ENCODE measurements around the gene PAK2.
"Not testable (repeated sequence)": the region's sequence is repeated elsewhere in the genome, so short reads cannot be mapped to it uniquely, and the experiment has no call there.

The PAK2 gene

DNA sequence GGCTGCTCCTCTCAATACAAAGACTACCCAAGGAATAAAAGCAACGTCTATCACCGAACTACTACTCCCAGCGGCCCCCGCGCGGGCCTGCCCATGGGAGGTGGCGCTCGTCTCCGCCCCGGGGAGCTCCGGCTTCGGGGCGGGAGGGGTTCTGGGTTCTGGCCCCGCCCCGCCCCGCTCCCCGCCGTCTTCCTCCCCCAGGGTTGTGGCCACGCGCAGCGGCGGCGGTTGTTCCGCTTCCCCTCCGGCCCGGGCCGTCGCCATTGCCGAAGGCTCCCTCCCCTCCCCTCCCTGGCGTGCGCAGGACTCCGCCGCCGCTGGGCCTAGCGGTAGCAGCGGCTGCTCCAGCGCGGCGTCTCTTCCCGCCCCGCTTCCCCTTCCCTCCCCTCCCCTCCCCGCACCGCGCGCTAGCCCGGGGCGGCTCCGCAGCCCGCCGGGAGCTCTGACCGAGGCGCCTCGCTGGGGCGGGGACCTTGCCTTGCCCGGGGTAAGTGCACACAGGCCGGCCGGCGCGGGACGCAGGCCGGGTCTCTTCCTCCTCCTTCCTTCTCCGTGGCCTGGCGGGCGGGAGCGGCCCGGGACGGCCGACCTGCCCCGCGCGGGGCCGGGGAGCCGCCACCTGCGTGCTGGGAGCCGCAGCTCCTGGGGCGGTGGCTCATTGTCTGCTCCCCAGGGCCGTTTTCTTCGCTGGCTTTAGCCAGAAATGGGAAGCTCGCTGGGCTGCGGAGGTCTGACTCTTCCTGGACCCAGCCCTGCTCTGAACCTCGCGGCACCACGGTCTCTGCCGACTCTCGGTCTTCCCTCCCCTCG is at the start of gene PAK2:
TSS of gene PAK2 (plus strand) at position 187 of the 810 bp plus-strand sequence. CDS start 42,790 bp downstream, outside the sequence.
- peak; percentile 92 for DNase-seq

DNA sequence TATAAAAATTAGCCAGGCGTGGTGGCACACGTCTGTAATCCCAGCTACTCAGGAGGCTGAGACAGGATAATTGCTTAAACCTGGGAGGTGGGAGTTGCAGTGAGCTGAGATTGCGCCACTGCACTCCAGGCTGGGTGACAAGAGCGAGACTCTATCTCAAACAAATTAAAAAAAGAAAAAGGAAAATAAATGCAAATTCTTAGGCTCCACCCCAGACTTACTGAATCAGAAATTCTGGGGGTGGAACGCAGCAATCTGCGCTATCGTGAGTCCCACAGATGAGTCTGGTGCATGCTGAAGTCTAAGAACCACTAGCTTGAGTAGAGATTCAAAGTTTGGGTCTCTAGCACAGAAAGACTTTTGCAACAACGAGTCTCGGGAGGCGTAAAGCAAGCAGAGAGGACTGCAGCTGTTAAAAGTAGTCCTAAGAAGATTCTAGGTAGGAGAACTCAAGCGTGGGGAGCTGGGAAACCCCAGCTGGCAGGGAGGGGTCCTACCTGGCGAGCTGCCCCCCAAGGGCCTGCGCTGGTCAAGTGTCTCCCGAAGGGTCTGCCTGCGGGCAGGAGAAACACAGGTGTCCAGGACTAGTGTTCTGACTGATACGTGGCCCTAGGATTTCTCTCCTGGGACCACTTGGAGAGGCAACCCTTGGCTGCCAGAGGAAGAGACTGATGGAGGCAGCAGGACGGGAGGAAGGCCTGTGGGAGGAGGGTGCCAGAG is 49.6 kb upstream of the PAK2 start:
- no peak for DNase-seq

DNA sequence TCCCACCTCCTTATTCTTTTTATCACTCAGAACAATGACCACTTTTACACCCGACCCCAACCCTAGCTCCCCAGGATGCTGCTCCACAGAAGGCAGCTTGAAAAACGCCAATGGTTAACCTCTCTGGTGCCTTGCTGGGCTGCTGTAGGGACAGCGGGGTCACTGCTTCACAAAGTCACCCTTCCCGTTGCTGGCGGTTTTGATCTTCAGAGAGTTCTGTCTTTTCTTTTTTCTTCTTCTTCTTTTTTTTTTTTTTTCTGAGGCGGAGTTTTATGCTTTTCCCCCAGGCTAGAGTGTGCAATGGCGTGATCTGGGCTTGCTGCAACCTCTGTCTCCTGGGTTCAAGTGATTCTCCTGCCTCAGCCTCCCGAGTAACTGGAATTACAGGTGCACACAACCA is 48.3 kb upstream of the PAK2 start:
- DNase-seq: no peak

DNA sequence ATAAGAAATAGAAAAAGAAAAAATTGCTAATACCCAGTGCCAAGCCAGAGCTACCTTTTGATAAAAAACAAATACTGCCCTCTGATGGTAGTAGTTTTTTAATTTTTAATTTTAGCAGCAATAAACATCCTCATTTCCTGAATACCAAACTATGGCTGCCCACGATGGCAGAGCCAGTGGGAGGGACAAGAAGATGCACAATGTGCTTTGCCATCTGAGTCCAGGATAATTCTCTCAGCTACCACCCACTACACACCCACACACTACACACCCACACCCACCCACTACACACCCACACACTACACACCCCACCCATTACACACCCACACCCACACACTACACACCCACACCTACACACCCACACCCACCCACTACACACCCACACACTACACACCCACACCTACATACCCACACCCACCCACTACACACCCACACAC is 45.4 kb upstream of the PAK2 start:
- peak; percentile 69 for DNase-seq

DNA sequence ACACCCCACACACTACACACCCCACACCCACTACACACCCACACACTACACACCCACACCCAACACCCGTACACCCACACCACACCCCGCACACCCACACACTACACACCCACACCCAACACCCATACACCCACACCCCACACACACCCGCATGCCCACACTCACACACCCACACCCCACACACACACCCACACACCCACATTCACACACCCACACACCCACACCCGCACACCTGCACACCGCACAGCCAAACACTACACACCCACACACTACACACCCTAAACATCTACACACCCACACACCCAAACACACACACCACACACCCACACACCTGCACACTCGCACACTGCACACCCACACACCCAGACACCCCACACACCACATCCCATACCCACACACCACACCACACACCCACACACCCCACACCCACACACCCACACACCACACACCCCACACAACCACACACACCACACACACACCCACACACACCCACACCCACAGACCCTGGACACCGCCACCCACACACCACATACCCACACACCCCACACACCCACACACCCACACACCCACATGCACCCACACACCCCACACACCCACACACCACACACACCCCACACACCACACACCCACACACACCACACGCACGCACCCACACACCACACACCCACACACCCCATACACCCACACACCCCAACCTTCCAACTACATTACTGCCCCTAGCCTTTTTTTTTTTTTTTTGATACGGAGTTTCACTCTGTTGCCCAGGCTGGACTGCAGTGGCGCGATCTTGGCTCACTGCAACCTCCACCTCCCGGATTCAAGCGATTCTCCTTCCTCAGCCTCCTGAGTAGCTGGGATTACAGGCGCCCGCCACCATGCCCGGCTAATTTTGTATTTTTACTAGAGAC is 44.5 kb upstream of the PAK2 start:
- DNase-seq: no peak

DNA sequence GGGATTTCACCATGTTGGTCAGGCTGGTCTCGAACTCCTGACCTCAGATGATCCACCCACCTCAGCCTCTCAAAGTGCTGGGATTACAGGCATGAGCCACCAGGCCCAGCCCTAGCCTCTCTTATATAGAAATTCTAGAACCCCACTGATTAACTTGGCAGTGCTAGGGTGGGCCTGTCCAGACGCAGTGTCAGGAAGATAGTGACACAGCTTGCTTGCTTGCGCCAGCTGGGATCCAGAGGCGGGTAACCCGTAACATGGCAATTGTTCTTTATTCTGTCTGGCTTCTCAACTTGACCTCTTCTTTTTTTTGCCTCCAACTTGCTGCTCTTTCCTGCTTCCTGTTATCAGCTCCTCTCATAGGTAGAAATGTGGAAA is 43.8 kb upstream of the PAK2 start:
- no peak for DNase-seq

DNA sequence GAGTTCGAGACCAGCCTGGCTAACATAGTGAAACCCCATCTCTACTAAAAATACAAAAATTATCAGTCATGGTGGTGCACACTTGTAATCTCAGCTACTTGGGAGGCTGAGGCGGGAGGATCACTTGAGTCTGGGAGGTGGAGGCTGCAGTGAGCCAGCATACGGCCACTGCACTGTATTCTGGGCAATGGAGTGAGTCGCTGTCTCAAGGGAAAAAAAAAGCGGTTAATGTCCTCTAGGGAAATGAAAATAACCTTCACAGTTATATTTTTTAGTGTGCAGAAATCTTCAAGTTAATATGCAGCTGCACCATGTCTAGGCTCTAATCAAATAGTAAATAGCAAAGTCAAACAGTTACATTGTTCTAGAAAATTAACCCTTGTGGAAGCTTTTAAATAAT is 42.4 kb upstream of the PAK2 start:
- no peak for DNase-seq

DNA sequence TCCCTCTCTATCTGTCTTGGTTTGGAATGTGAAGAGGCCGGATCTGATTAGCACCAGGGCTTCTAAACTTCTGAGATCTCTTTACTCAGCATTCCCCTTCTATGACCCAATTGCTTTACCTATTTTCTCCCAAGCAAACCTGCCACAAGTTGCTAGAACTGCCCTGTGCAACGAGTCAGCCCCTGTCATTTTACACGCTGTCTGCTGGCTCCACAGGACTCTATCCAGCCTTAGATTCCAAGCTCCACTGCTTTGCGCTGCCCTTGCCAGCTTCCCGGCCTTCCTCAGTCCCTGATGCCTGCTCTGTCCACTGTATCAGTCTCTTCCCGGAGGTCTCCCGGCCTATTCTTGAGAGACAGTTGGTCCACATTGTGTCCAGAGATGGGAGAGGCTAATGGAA is 39.9 kb upstream of the PAK2 start:
- DNase-seq: no peak

DNA sequence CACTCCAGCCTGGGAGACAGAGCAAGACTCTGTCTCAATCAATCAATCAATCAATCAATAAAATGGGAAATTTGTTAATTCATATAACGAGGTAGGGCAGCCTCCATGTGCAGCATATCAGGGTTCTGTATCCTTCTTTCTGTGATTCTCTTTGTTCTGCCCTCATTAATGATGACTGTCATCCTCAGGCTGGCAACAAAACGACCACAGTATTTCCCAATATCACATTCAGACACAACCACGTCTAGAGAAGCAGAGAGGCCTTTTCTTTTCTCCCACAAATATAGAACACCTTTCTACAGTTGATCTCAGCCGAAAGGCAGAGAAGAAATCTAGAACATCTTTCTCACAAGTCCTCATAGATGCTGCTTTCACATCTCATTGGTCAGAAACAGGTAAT is 38.9 kb upstream of the PAK2 start:
- DNase-seq: no peak

DNA sequence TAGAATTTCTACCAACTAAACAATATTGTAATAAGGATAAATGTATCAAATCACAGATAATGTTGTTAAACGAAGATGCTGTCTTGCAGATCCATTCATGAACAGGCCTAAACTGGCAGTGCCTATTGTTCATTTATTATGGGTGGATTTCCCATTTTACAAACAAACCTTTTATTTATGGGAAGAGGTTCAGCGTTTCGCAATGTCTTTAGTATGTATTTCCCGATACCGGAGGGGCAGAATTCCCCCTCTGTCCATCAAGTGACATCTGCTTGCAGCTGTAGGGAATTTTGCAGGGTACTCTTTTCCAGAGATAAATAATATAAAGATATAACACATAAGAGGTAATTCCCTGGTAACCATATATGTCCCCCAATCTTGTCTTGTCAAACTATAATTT is 33.3 kb upstream of the PAK2 start:
- DNase-seq: no peak

DNA sequence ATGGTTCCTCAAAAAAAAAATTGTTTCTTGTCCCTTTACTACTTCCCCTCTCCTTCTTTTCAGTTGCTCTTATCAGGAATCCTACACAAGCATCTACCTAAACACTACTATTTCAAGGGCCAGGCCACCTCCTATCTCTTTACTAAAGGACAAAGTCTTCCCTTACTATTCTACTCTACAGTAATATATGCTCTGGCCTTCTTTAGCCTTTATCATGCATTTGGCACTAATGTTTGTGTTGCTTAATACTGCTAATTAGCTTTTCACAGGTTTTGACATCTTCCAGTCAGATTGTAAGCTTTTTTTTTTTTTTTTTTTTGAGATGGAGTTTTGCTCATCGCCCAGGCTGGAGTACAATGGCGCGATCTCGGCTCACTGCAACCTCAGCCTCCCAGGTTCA is 32.9 kb upstream of the PAK2 start:
- no peak for DNase-seq

DNA sequence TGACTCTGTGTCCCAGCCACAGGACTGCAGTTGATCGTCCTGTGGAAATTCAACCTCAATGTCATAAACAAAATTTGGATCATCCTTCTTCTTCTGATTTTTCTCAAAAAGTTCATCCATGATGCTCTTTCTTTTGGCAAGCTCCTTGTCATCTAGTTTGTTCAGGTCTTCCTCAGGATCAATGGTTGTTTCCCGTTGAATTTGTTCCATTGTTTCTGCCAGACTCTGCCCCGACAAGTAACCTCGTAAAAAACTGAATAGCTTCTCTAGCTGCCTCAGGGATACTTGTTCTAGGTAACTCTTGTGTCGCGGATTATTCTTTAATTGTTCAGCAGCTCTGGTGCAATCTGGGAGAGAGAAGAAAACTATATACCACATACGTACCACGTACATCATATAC is 32.1 kb upstream of the PAK2 start:
- no peak for DNase-seq

DNA sequence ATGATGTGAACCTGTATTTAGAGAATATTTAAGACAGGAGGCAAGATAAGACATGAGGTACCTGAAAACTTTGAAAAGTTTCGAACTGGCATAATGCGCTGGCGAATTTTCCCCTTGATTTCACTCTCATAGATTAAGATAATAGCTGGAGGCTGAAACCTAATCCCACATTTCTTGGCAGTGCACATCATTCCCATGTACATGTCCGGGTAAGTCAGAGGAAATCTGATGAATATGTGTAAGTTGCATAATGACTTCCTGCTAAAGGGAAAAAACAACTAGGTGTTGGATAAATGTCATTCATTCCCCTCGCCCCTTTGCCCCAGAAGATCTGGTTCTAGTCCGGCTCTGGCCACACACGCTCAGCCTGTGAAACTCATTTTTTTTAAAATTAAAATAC is 31.2 kb upstream of the PAK2 start:
- DNase-seq: no peak

DNA sequence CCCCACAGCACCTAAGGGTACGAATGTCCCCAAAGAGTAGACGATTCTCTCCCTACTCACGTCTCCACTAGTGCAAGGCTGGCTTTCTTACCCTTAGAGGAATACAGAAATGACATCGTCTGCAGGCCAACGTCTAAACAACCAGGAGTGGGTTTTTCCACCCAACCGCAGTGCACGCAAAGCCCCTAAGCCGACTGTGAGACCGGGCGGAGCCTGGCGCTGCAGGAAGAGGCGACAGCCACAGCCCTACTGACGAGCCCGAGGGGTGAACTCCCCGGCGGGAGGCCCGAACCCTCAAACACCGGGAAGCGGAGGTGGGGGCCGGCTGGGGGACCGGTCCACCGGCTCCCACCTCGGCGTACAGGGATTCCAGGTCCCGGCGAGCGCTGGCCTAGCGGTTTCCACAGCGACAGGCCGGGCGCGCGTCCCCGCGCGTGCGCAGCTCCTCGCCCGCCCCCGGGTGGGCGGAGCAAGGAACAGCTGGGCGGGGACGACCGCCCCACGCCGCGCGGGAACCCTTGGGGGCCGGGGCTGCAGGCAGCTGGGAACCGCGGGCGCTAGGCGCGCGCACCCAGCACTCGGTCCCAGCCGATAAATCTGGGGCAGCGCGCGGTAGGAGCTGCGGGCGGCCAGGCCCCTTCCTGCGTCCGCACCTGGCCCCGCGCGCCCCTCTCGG is 27.7 kb upstream of the PAK2 start, which contains the start of the genes CEP19 and PIGX:
TSS of gene CEP19 (minus strand) at position 413 of the 676 bp plus-strand sequence. CDS start 3,593 bp downstream, outside the sequence.
TSS of gene PIGX (plus strand) at position 540 of the 676 bp plus-strand sequence.
- DNase-seq: peak; percentile 85

DNA sequence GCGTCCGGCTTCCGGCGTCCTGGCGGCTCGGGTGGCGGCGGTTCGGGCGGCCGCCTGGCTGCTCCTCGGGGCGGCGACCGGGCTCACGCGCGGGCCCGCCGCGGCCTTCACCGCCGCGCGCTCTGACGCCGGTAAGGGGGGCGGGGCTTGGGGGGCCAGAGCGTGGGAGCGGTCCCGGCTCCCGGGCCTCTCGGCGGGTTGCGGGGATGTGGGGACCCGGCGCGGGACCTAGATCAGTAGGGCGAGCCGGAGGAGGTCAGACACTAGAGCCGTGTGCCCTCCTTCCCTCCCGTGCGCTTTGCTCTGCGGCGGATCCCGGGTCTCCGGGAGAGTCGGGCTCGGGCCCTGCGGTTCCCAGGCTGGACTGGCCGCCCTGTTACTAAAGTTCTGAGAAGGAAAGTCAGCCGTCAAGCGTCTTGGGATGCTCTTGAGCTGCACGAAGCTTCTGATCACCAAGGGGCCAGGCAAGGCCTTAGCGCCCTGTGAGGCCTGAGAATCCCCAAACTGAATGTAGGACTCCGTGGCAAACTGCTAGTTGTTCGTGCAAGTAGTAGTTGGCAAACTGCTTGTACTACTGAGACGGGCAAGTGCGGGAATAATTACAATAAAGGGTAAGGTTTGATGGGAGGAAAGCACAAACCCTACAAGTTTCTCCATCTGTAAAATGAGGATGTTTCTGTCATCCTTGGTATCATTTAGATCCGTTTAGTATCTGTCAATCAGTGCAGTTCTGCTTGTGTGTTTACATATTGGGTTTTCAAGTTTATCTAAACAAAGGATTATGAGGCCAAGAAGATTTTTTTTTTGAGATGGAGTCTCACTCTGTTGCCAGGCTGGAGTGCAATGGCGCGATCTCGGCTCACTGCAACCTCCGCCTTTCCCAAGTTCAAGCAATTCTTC is 26.9 kb upstream of the PAK2 start:
- DNase-seq: peak; percentile 48

DNA sequence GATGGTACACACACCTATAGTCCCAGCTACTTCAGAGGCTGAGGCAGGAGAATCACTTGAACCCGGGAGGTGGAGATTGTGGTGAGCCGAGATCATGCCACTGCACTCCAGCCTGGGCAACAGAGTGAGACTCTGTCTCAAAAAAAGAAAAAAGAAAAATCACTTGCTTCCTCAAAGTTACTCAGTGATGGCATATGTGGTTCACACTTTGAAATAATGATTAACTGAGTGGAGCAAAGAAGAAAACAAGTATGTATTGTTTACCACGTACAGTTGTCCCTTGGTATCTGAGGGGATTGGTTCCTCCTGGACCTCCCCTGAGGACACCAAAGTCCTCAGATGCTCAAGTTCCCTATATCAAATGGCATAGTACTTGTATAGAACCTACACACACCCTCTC is 22.5 kb upstream of the PAK2 start:
- DNase-seq: not testable (repeated sequence)

DNA sequence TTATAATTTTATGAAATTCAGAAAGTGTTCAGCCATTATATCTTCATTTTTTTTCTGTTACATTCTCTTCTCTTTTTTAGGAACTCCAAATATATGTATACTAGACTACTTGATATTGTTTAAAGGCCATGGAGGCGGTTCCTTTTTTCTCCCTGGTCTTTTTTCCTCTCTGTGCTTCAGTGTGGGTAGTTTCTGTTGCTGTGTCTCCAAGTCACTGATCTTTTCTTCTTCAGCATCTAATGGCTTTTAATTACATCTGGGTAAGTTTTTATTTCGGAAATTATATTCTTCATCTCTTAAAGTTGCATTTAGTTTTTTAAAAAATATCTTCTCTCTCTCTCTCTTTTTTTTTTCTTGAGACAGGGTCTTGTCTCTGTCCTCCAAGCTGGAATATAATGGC is 18.6 kb upstream of the PAK2 start:
- no peak for DNase-seq

DNA sequence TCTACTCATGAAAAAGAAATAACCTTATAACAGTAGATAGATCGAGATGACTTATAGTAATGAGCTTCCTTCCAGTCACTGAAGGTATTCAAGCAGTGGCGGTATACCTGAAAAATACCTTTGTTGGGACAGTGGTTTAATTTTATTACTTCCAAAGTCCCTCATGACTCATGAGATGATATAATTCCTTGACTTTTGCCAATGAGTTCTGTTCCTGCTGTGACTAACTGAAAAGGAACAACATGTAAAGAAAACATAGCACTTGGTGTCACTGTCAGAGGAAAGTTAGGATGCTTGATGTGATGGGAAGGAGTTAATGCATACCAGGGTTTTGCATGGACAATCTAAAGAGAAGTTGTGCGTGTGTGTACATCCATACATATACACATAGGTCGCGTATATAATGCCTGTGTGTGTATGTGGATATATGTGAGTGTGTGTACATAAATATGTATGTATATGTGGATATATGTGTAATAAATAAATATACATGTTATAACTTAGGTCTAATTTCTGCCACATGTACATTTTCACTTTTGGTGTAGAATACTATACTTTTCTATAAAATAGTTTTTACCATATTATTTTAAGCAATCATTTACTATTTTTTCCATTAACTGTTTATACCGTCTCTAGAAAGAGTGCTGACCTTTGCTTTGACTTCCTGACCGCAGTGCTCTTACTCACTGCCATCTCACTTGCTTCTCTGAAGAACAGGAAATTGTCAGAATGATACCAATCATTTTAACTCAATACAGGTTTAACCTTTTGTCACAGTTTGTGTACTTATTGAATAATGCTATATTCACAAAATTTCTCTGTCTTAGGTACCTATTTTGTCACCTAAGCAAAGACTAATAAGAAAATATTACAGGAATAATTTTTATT is 12.6 kb upstream of the PAK2 start:
- DNase-seq: no peak

DNA sequence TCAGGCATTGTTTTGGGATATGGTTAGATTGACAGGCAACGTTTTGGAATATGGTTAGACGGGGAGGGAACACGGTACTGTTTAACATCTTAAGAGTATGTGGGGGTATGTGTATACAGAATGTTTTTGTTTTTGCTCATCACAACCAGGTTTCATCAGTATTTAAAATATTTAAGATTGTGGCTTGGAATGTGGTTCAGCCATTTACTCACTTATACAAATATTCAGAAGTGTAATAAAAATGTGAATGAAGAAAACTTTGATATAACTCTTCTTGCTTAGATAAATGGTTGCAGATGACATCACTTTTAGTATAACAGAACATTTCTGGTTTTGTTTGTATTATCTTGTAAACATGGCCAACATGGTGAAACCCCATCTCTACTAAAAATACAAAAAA is 3.9 kb upstream of the PAK2 start:
- DNase-seq: no peak

DNA sequence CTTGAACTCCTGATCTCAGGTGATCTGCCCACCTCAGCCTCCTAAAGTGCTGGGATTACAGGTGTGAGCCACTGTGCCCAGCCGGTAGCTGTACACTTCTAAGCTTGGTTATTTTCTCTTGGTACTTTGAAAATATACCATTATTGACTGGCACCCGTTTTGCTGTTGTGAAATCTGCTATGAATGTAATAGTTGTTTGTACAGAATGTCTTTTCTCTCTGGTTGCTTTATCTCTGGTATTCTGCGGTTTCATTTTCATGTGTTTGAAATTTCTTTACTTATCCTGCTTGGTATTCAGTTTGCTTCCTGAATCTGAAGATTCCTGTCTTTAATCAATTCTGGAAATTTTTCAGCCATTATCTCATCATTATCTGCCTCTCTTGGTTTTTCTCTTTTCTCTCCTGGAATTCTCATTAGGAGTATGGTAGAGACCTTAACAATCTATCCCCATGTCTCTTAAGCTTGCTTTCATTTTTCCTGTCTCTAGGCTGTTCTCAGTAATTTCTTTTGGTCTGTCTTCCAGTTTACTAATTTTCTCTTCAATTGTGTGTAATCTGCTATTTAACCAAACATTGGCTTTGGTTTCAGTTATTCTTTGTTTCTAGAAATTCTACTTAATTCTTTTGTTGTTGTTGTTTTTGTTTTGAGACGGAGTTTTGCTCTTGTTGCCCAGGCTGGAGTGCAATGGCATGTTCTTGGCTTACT is 2.8 kb upstream of the PAK2 start:
- no peak for DNase-seq

Data from hematopoietic multipotent progenitor cell treated with erythropoietin and hydrocortisone succinate and interleukin-3 and kit ligand, for 8 days (in vitro differentiated cells).